Measurements from ENCODE around the gene ASIC5.
"Not testable (repeated sequence)": the region's sequence is repeated elsewhere in the genome, so short reads cannot be mapped to it uniquely, and the experiment has no call there.

ASIC5 gene

DNA sequence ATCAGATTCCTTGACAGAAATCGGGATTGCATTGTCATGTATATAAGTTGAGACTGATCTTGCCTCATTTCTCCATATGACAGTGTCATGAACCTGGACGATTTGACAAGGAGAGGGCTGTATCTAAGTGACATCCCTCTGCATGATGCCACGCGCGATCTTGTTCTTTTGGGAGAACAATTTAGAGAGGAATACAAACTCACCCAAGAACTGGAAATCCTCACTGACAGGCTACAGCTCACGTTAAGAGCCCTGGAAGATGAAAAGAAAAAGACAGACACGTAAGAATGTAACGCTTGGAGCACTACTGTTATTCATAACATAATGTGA lies 66.3 kb downstream of the ASIC5 start:
- DNase-seq, result no peak

DNA sequence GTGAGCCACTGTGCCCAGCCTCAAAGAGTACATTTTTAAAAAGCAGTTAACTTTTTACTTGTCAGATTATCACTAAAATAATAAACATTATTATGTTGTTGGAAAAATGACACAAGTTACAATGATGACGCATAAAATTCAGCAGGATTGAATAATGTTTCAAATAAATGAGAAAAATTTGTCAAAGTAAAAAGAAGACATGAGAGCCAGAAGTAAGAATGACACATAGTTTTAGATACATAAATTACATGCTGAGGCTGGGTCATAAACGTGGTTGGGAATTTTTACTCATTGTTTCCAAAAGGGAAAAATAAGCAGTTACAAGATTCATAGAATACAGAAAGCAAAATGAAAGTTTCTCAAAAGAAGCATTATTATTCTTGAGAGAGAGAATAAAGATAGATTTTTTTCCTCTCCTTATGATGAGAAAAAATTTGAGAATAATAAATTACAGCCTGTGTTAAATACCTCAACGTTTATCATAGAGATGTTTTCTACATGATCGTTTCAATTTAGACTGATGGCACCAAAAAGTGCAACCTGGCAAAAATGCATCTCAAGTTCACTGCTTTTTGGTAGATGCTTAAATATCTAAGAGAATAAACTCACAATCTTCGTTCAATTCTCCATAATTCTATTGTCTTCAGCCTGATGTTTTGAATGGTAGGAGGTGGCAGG lies 66.8 kb downstream of the ASIC5 start:
- no peak for DNase-seq

DNA sequence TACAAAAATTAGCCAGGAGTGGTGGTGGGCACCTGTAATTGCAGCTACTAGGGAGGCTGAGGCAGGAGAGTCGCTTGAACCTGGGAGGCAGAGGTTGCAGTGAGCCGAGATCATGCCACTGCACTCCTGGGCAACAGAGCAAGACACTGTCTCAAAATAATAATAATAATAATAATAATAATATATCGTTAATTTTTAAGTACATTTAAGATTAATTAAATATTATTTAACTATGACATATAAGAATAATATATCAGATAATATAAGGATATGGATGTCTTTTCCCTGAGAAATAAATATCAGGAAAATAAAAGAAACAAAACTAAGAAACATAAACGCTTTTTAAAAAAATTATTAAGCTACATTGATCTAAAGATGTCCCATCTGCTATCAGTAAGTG lies 68.5 kb downstream of the ASIC5 start:
- DNase-seq, result not testable (repeated sequence)

DNA sequence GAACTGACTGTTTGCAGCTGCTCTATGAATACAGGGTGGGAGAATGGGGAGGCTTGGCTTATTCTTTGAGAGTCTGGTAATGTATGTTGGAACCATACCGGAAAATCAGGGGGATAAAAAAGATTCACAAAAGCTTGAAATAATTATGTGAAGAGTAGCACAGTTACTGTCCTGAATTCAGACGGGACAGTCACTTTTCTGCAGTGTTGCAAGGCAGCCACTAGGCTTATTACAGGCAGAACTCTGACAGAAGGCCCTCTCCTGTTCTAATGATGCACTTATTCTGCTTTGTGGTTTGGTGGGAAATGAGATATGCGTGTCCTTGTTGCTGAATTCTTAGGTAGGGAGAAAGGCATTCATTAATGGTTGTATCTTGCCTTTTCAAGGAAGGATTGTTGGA lies 70.1 kb downstream of the ASIC5 start:
- DNase-seq, result no peak

DNA sequence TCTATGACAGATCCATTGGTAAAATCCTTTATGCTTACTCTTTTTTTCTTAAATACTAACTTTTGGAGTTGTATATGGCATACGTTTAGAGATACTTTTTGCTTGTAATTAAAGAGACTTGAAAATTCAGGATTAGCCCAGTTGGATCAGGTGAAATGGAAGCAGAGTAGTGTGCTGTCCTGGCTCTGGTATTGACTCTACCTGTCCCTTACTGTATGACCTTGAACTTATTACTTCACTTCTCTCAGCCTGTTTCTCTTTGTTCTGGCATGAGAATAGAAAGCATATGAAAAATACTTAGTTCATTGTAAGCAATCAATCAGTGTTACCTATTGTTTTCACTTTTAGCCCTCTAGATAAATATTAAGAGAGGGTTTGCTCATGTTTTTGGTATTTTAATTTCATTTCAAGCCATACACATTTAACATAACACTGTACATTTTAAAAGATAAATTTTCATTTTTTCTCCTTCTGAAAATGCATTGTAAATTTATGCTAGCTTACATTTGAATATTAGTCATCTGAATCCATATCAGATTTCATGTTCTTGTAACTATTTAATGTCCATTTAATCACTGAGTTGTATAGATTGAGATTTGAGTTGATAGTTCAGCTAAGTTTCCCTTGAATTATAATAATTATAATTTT lies 71.4 kb downstream of the ASIC5 start:
- no peak for DNase-seq

DNA sequence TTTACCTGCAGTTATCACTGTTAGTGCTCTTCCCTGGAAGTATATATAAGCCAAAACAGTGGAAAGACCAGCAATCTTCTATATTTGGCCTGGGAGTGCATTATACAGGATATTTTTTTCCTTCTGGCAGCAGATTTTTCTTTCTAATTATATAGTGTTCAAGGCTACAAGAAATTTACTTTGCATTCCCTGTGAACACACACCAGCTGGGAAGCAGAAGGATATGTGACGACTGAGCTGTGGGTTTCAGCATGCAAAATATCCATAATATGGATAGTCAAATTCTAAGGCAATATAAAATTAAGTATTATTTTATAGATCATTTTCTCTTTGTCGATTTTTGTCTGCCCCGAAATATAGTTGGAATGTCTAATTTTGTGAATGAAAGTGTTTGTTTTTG lies 76.1 kb downstream of the ASIC5 start:
- DNase-seq, result no peak

DNA sequence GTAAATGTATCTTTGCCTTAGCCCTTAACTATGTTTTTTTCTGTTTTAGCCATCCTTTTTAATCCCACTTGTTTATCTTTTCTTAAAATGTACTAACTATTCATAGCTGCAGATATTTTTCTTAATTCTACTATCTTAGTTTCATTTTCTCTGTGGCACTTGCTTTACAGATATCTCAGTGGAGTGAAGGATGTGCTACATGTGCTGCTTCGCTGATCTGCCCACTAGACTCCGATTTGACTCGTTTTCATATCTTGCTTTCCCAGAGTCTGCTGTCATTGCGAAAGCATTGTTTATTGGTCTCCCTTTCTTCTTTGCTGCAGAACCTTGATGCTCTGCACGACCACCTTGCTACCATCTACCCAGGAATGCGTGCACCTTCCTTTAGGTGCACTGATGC lies 76.7 kb downstream of the ASIC5 start:
- DNase-seq, result no peak

DNA sequence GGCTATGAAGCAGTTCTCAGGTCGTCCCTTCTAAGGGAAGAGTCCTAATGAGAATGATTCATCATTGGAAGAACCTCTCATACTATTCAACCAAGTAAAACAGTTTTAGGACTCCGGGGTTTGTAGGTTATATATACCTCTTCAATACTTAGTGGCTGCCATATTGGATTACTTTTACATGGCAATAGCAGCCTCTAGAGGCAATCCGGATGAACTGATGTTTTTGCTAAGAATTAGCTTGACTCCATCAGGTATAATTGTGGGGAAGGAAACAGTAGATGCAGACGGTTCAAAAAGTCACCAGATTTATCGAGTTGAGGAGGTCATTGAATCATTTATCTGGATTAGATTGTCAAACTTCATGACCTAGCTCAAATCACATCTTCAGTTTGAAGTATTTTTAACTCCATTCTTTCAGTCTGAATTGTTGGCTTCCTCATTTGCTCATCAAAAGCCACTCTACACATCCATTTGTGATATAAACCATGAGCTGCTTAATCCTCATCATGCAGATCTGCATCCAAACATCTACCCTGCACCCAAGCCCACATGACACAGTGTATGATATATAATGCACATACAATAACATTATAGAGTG lies 78.9 kb downstream of the ASIC5 start:
- no peak for DNase-seq

DNA sequence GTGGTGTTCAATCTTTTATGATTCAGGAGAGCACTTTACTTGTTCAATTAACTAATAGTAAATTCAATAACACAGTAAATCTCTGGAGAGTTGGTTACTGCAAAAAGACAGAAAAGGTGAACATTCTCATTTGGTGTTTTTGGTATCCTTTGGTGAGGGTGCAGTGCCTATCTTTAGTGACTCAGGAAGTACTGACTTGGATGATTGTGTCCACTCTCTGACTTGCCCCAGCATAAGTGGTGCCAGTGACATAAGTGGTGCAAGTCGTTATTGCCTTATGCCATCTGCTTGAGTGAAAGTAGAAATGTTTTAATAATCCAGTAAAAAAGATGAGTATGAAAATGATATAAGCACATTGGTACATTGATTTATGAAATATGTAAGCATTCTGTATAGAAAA lies 80.2 kb downstream of the ASIC5 start:
- DNase-seq, result no peak

DNA sequence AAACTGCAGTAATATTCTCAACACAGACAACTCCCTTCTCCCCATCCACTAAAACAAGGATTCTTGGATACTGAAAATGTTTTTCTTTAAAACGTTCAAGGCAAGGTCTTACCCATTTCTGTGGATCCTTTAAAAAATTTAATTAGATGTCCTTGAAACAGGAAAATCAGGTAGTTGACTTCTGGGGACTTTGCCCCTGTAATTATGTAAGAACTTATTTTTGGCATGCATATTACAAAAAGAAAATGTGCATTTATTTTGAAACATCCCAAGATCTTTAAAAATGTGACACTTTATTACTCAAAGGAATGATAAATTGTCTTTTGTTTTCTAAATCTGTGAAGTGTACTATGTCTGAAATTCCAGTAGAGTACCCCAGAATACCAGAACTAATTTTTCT lies 81.4 kb downstream of the ASIC5 start:
- no peak for DNase-seq

DNA sequence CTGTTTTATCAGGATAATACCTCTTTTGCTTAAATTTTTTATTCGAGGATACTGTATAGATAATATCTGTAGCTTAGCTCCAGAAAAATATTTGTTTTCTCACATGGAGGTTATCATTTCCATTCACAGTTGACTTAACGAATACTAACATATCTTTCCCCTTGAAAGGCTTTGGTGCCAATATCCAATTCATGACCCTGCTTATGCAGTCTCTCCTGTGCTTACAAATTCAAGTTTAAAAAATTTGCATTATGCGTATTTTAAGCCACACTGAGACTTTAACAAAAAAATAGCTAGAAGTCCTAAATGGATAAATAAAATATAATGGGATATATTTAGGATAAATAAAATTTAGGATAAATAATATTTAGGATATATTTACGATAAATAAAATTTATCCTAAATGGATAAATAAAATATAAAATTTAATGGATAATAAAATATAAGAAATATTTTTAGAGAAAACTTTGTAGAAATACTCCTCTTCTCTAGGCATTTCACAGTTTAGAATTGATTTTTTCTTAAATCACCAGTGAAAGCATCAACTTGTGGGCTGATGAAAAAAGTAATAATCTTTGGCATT lies 84.7 kb downstream of the ASIC5 start:
- DNase-seq, result no peak

DNA sequence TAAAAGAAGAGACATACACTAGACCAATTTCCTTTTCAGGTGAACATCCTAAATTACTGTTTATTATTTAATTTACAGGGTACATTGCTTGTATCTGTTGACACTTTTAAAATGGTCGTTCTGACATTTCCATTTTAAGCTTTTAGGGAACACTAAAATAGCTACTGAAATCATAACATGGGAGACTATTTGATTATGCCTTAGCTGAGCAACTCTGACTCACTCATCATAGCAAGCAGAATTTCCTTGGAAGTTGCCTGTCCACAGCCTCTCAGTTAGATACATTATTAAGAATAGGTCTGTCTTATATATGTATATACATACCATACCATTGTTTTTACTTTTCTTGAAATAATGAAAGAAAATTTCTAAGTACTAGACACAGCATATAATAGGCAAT lies 85.3 kb downstream of the ASIC5 start:
- DNase-seq, result no peak

All from NCI-H1417 treated with DMSO at 0.1 percent for 48 hours (cell line).